GM19463 (cell line): ENCODE data around the gene FAM174C.

Experiments used
- ATAC-seq: cut with Tn5 transposase; IDR thresholded peaks from one replicate; pipeline ENCODE4 v1.9.1; 2021; ENCODE audit warnings: mild to moderate bottlenecking, moderate library complexity; ENCODE audit not compliant: unreplicated experiment

FAM174C gene

GRCh38 chr19:1275260-1275975 is at the start of gene FAM174C:
Gene FAM174C, plus strand, starts transcription at chr19:1275530. Its CDS starts 20 bp downstream, at chr19:1275550.
- peak; percentile 80 for ATAC-seq

DNA sequence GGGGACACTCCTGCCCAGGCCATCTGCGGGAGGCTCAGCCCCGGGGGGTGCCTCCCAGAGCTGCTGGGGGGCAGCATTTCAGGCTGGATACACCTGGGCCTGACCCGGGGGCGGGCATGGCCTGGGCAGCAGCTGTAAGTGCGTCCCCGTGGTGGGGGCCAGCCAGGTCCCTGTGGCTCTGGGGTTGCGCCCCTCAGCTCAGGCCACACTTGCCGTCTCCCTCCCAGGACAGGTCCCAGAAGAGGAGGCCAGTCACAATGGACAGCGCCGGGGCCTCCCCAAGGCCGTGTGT is 49.2 kb upstream of the FAM174C start:
- ATAC-seq = no peak

DNA sequence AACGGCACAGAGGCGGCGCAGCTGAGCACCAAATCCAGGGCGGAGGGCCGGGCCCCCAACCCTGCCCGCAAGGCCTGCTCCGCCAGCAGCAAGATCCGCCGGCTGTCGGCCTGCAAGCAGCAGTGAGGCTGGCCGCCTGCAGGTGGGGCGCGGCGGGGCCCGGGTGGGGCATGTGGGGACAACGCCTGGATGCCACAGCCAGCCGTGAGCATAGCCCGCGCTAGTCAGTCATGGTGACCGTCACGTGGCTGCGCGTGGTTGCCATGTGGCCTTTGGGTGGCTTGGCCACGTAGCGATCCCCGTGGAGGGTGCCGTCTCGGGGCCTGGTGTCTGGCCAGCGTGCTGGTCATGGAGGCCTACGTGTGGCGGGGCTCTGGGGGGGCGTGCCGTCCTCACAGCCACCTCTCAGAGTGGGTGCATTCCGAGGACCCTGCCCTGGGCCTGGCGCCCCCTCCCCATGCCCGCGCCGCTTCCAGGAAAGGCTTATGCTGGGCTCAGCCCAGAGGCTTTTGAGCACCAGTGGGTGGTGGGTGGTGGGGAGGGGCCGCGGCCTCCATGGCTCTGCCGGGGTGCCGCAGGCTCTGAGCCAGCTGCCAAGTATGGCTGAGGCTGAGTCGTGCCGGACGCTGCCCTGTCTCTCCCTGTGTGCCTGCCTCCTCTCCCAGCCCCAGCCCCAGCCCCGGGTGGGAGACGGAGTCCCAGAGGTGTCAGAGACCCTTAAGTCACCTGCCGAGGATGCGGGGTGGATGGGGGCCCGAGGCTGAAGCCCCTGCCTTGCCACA is 48.6 kb upstream of the FAM174C start:
- no peak for ATAC-seq

DNA sequence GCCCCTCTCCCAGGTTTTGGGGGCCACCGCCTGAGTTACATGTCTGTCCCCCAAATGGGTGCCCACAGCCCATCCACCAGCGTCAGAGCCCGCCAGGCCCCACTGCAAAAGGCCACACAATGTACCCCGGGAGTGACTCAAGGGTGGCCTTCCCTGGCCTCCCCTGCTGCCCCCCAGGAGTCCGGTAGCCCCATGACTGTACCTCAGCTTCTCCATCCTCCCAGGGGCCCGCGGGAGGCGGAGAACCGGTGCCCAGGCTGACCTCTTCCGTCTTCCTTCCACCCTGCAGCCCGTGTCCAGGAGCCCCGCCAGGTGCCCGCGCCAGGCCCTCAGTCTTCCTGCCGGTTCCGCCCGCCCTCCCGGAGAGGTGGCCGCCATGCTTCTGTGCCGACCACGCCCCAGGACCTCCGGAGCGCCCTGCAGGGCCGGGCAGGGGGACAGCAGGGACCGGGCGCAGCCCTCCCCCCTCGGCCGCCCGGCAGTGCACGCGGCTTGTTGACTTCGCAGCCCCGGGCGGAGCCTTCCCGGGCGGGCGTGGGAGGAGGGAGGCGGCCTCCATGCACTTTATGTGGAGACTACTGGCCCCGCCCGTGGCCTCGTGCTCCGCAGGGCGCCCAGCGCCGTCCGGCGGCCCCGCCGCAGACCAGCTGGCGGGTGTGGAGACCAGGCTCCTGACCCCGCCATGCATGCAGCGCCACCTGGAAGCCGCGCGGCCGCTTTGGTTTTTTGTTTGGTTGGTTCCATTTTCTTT is 47.9 kb upstream of the FAM174C start:
- ATAC-seq = no peak

DNA sequence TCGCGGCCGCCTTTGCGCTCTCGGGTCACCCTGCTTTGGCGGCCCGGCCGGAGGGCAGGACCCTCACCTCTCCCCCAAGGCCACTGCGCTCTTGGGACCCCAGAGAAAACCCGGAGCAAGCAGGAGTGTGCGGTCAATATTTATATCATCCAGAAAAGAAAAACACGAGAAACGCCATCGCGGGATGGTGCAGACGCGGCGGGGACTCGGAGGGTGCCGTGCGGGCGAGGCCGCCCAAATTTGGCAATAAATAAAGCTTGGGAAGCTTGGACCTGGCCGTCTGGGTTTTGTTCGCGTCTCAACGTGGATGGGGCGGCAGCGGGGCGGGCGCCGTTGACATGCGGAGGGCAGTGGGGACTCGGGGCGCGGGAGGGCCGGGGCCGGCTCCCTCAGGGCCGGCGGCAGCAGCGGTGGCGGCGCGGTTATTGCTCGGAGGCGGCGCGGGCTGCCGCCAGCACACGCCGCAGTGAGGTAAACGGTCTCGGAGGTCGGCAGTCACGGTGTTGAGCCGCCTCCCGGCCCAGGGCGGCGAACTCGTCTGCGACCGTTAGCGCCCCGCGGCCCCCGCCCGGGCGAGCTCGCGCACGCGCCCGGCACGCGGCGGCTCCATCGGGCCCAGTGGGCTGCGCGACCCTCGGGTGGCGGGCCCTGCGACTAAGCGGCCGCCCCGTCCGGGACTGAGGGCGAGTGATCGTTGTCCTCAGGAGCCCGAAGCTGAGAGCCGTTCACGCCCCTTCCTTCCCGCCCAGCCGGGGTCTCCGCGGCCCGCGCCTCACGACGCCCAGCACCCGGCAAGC is 47.0 kb upstream of the FAM174C start:
- ATAC-seq = no peak

GRCh38 chr19:1229056-1229923 is 46.0 kb upstream of the FAM174C start:
- ATAC-seq = no peak

DNA sequence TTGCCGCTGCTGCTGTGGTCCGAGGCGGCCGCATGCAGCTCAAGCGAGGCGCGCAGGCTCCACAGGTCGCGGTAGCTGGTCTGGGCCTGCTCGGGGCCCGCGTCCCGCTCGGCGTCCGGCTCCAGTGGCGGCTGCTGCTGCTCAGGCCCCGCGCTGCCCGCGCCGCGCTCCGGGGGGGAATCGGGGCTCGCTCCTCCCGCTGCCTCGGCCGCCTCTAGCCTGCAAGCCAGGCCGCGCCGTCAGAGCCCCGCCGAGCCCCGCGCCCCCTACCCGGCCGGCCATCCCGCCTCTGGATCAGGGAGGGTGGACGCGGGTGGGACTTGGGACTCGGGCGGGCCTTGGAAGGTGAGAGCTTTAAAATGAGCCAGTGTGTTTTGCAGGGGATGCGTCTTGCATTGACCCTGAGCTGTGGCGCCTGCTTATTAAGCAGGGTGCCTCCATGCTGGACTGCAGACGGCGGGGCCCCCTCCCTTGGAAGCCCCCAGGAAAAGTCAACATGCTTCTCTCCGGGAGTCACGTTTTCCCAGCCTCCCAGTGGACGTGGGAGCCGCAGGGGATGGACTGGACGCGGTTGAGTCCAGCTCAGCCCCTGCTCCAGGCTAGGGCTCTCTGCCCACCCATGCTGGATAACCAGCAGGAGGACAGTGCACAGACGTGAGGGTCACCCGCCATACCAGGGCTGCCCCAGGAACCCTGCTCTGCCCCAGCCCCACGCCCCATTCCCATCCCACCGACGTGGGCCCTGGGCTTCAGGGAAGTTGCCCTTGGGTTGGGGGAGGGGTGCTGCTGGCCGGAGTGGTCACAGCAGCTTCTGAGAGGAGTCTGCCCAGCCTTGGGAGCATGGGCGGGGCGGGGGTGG is 45.2 kb upstream of the FAM174C start:
- no peak for ATAC-seq

GRCh38 chr19:1230783-1231489 is 44.4 kb upstream of the FAM174C start:
- no peak for ATAC-seq

- no peak for ATAC-seq
These were observed 43.3 kb upstream of the FAM174C start for GRCh38 chr19:1231729-1232637.

- no peak for ATAC-seq
These were observed 42.7 kb upstream of the FAM174C start for GRCh38 chr19:1232652-1233072.

- no peak for ATAC-seq
These were observed 42.1 kb upstream of the FAM174C start for GRCh38 chr19:1233115-1233667.

DNA sequence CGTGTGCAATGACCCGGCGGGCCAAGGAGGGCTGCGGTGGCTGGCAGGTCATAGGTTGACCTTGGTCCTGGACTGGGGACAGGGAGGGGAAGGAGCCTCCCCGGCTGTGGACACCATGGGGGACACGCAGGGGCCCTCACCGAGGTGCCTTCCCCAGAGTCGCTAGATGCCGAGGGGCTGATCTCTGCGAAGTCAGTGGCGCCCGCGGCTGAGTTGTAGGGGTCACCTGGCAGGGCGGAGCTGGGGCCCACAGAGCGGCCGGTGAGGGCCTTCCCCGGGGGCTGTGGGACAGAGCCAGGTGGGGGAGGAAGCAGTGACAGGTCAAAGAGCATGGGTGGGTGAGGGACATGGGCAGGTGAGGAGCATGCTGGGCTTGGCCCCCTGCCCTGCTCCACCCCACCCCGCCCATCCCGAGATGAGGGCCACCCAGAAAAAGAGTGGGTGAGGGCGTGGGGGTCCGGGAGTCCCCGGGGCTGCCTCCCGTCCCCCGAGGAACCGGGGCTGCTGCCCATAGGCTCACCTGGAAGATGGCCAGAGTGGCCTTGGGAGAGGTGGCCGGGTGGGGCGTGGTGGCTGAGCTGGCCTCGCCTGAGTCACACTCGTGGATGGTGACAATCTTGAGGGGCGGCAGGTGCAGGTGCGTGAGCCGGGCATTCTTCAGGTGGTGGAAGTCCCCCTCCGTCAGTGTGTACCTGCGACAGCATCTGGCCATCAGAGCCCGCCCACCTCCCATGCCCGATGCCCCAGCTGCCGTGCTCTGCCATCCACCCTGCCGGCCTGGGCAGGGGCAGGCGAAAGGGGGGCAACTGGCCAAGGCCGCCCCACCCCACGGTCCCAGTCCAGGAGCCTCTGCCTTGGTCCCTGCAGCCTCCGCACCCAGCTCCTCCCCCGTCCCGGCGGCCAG is 41.0 kb upstream of the FAM174C start:
- no peak for ATAC-seq

DNA sequence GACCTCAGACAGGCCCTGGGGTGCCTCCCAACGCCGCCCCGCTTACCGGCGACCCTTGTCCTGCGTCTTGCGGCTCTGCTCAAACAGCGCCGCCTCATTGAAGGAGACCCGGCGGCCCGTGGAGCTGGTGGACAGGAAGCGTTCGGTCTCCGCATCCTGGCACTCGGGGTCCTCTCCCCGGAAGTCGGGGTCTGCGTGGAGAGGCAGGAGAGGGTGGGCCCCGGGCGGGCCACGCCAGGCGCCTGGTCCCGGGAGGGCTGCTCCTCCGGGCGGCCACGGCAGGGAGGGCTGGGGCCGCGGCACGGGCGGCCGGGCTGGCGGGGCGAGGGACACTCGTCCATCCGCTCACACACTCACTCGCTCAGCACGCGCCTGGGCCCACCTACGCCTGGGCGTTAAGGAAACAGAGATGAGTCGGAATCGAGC is 40.4 kb upstream of the FAM174C start:
- no peak for ATAC-seq

GRCh38 chr19:1235625-1236538 is 39.4 kb upstream of the FAM174C start:
- no peak for ATAC-seq

DNA sequence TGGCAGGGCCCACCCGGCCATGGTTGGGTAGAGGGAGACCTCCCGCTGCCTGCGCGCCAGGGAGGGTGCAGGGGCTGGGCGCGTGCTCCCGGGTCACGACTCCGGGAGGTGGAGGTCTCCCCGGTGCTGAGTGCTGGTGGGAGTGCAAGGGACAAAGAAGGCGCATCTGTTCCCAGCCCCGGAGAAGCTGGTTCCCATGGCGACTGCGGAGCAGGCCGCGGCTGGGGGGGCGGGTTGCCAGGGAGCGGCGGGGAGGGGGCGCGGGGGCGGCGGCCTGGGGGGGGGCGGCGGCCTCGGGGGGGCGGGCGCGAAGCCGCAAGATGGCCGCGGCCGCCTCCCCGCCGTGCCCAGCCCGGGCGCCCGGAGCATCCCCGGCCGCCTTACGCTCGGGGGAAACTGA is 38.8 kb upstream of the FAM174C start:
- ATAC-seq = no peak
